ES-I3 (cell line): ENCODE data around the gene CST8.

ENCODE experiments used
- H3K36me3 ChIP-seq: 2 replicates; pipeline ENCODE4 v1.6.1; 2013; ENCODE audit warnings: mild to moderate bottlenecking, low read length, control low read depth, moderate library complexity; ENCODE audit not compliant: insufficient read depth
- H3K4me1 ChIP-seq: 2 replicates; pipeline ENCODE4 v1.6.1; 2013; ENCODE audit warnings: mild to moderate bottlenecking, control low read depth, low read length; ENCODE audit not compliant: insufficient read depth
- H3K9ac ChIP-seq: 2 replicates; pipeline ENCODE4 v1.6.1; 2013; ENCODE audit warnings: low read depth, mild to moderate bottlenecking, low read length, moderate library complexity
- H3K9me3 ChIP-seq: 2 replicates; pipeline ENCODE4 v1.6.1; 2013; ENCODE audit warnings: mild to moderate bottlenecking, low read length, moderate library complexity; ENCODE audit not compliant: control insufficient read depth, insufficient read depth

The CST8 gene

GRCh38 chr20:23490817-23491216, at the start of gene CST8:
Gene CST8 (plus strand): TSS chr20:23491117. CDS start chr20:23491668, 551 bp downstream.
- no peak within 1 kb of the TSS for H3K9ac ChIP-seq
- H3K9me3 ChIP-seq, result no peaks in the 10 kb centered on the region; the same call in 1 of the 2 replicates
- H3K4me1 ChIP-seq, result no peaks in the 10 kb centered on the region
- no peaks in the 10 kb centered on the region for H3K36me3 ChIP-seq

DNA sequence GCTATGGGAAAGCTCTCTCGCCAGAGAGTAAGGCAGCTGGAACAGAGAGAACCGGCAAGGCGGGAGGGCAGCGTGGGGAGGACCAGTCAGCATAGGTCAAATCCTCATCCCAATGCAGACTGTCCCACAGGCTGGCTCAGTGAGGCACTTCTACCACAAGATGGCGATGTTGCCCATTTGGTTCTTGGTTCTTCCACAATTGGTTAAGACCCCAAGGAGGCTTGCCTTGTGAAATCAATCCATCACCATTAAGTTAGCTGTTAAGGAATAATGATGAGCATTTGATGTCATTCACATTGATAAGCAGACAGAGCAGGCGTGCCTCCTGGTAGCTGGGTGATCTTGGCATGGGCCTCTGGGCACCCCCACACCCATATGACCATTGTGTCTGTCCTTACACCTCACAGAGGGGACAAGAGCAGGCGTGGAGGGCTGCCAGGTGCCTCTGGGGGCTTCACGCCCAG, 49.0 kb upstream of the CST8 start:
- H3K9ac ChIP-seq, result no peak overlapping the region
- no peaks in the 10 kb centered on the region for H3K4me1 ChIP-seq
- H3K9me3 ChIP-seq, result no peaks in the 10 kb centered on the region
- no peaks in the 10 kb centered on the region for H3K36me3 ChIP-seq

DNA sequence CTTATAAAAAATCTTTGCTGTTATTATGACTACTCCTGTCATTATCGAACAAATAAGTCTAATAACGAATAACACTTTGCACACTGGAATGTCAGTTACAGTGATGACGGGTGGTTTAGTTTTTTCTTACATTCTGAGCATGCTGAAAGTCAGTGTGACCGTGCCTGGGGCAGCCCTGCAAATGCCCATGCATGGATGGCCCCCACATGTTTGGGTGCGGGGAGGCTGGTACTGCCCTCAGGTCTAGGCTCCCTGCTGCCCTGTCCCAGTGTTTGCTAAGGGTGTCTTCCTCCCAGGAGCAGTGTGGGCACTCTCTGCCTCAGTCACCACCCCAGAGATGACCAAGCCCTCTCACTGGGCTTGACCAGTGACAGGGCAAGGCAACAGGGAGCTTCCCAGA, 48.5 kb upstream of the CST8 start:
- H3K9me3 ChIP-seq, result no peaks in the 10 kb centered on the region
- H3K4me1 ChIP-seq, result no peaks in the 10 kb centered on the region
- no peaks in the 10 kb centered on the region for H3K36me3 ChIP-seq
- H3K9ac ChIP-seq, result no peak overlapping the region

- Histone ChIP-seq H3K4me1 (no peaks in the 10 kb centered on the region), H3K9me3 (no peaks in the 10 kb centered on the region), H3K9ac (no peak overlapping the region), H3K36me3 (no peaks in the 10 kb centered on the region)
Measured at GRCh38 chr20:23444859-23445258, 46.1 kb upstream of the CST8 start.

DNA sequence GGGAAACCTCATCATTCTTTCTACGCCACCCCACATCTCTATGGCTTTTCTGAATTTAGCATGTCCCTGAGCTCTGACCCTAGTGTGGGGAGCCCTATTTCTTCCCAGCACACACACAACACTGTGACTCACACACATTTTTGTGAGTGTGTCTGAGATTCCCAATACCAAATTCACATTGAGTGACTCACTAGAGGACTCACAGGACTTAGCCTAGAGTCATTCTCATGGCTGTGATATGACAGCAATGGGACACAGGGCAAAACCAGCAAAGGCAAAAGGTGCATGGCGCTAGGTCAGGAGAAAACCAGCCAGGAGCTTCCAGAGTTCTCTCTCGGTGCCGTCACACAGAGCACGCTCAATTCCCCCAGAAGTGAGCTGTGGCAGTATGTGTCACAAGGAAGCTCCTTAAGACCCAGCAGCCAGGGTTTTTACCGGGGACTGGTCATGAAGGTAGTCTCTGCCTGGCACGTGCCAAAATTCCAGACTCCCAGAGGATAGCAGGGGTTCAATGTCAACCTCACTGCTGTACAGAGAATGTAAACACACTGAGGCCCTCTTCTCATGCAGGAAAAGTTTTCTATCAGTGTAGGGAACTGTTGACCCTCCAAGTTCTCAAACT, 45.2 kb upstream of the CST8 start:
- Histone ChIP-seq H3K9ac (no peak overlapping the region), H3K36me3 (no peaks in the 10 kb centered on the region), H3K9me3 (no peaks in the 10 kb centered on the region)

DNA sequence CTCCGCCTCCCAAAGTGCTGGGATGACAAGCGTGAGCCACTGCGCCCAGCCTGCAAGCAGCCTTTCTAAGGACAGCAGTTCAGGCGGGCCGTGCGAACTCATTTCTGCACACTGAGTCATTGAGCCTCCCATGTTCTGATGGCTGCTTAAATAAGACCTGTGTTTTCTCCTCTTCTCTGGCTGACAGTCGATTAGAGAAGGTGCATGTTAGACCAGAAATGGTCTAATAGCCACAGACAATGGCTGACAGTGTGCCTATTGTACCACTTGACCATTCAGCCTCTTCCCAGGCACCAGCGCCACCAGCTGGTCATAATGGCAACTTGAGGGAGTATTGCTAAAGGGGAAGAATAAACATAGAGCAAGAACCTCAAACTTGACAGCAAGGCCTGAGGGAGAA, 44.4 kb upstream of the CST8 start:
- no peaks in the 10 kb centered on the region for H3K4me1 ChIP-seq
- H3K9me3 ChIP-seq, result no peaks in the 10 kb centered on the region
- no peak overlapping the region for H3K9ac ChIP-seq
- no peaks in the 10 kb centered on the region for H3K36me3 ChIP-seq

More for the DNA sequence above, 45.2 kb upstream of the CST8 start:
- no peaks in the 10 kb centered on the region for H3K4me1 ChIP-seq

DNA sequence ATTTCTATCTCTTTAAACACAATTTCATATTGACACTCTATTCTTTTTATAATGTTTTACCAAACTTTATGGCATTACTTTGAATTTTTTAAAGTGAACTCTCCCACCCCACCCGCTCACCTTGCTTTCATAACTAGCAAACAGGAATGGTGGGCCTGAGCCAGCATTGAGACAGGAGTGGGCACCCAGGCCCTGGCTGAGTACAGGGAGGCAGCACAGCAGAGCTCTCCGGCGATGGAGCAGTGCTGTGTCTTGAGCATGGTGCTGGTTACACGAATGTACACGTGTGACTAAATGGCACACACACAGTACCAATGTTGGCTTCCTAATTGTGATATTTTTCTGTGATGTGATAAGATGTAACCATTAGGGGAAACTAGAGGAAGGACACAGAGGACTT, 42.8 kb upstream of the CST8 start:
- H3K9ac ChIP-seq, result no peak overlapping the region

DNA sequence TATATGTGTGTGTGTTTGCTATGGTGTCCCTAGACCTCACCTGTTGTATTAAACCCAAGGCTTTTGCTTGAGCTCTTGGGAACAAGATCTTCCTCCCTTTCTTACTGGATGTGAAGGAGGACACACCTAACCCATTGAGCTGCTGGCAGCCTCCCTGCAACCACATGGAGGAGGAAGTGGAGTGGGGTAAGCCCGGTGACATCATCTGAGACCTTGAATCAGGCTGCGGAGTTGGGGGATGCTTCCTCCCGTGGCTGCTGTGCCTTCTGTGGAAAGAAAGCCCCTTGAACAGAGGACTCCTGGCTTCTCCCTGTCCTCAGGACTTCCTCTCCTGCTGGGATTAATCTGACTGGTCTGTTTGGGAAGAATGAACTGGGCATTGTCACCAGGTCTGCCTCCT, 41.5 kb upstream of the CST8 start:
- H3K9me3 ChIP-seq, result no peaks in the 10 kb centered on the region
- peaks cover 4% of the 10 kb centered on the region; the same call in 1 of the 2 replicates for H3K4me1 ChIP-seq
- H3K36me3 ChIP-seq, result no peaks in the 10 kb centered on the region
- H3K9ac ChIP-seq, result no peak overlapping the region

More for the DNA sequence above, 42.8 kb upstream of the CST8 start:
- Histone ChIP-seq H3K9me3 (no peaks in the 10 kb centered on the region), H3K36me3 (no peaks in the 10 kb centered on the region), H3K4me1 (peaks cover 4% of the 10 kb centered on the region; the same call in 1 of the 2 replicates)

DNA sequence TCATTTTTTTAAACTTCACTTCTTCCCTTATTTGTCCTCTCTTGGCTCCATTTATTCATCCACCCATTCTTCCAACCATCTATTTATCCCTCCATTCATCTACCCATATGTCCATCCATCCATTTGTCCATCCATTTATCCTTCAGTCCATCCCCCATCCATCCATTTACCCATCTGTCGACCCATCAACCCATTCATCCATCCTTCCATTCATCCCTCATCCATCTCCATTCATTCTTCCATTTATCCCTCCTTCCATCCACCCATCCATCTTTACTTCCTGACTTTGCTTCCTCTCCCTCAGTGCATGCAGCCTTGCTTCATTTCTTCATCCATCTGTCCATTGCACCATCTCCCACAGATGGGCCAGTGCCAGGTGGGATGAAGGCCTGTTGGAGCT, 40.0 kb upstream of the CST8 start:
- no peak overlapping the region for H3K9ac ChIP-seq
- no peaks in the 10 kb centered on the region for H3K36me3 ChIP-seq
- no peaks in the 10 kb centered on the region for H3K9me3 ChIP-seq
- H3K4me1 ChIP-seq, result peaks cover 4% of the 10 kb centered on the region; the same call in 1 of the 2 replicates

- no peaks in the 10 kb centered on the region; the same call in 1 of the 2 replicates for H3K9me3 ChIP-seq
- no peaks in the 10 kb centered on the region for H3K36me3 ChIP-seq
- H3K4me1 ChIP-seq, result peaks cover 4% of the 10 kb centered on the region; the same call in 1 of the 2 replicates
- H3K9ac ChIP-seq, result no peak overlapping the region
Measured at GRCh38 chr20:23451956-23452487, 38.9 kb upstream of the CST8 start.

DNA sequence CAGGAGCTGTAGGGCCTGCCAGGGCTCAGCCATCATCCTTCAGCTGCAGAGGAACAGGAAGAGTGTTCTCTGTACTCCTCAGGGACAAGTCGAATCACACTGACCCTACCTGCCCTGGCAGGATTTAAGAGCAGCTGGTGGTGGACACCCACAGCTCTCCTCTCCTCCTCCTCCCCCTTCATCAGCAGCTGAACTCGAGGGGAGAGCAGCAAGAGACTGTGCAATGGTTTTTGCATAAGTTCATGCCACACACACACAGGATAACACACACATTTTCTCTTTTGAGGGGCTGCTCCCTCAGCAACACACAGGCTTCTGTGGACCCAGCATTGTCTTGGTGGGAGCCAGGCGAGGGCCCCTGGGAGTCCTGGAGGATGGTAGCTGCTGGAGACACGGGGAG, 38.1 kb upstream of the CST8 start, which contains the start of gene CST11:
TSS of gene CST11 (minus strand) at position 101 of the 400 bp plus-strand sequence. CDS start at position 36, 65 bp downstream.
- Histone ChIP-seq H3K36me3 (no peaks in the 10 kb centered on the region), H3K9me3 (no peaks in the 10 kb centered on the region; the same call in 1 of the 2 replicates), H3K4me1 (peaks cover 4% of the 10 kb centered on the region; the same call in 1 of the 2 replicates), H3K9ac (no peak within 1 kb of the TSS)

GRCh38 chr20:23453549-23454543, 37.1 kb upstream of the CST8 start:
- no peak overlapping the region for H3K9ac ChIP-seq
- no peaks in the 10 kb centered on the region for H3K36me3 ChIP-seq
- H3K9me3 ChIP-seq, result no peaks in the 10 kb centered on the region; the same call in 1 of the 2 replicates
- peaks cover 4% of the 10 kb centered on the region; the same call in 1 of the 2 replicates for H3K4me1 ChIP-seq

DNA sequence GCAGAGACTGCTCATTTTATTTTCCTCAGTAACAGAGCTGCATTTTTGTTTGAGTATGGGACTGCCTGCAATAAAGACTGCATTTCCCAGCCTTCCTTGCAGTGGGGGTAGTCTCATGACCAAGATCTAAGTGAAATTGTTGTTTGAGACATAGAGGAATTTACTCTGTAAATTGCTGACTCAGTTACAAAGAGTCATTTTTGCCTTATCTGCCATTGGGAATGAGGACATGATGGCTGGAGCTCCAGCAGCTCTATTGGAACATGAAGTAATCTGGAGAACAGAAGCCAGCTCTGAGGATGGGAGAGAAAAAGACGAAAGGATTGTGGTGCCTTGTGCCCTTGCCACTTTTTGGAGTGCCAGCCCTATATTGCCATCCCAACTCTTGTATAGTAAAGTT, 36.1 kb upstream of the CST8 start:
- Histone ChIP-seq H3K9me3 (no peaks in the 10 kb centered on the region; the same call in 1 of the 2 replicates), H3K9ac (no peak overlapping the region), H3K4me1 (peaks cover 4% of the 10 kb centered on the region; the same call in 1 of the 2 replicates), H3K36me3 (no peaks in the 10 kb centered on the region)

- H3K36me3 ChIP-seq, result no peaks in the 10 kb centered on the region
- peaks cover 6% of the 10 kb centered on the region; the same call in 1 of the 2 replicates for H3K4me1 ChIP-seq
- H3K9me3 ChIP-seq, result no peaks in the 10 kb centered on the region; the same call in 1 of the 2 replicates
- no peak overlapping the region for H3K9ac ChIP-seq
Measured at GRCh38 chr20:23455639-23456038, 35.3 kb upstream of the CST8 start.
